Stimulated activated CD8-positive, alpha-beta memory T cell treated with anti-CD3 and anti-CD28 coated beads, Interleukin-7, amount 100 ng/mL, for 4 hours (primary cell): ENCODE data around the gene MAGI3.
"Not testable (repeated sequence)": the region's sequence is repeated elsewhere in the genome, so short reads cannot be mapped to it uniquely, and the experiment has no call there.

Source experiments
- DNase-seq, 2 donors: peaks; one replicate each; pipeline ENCODE4 v3.0.0-alpha.2; 2020; ENCODE audit warnings: low read depth in 2 of 2

MAGI3 gene

GRCh38 chr1:113576271-113576670 is 186.0 kb downstream of the MAGI3 start:
- DNase-seq = no peak

DNA sequence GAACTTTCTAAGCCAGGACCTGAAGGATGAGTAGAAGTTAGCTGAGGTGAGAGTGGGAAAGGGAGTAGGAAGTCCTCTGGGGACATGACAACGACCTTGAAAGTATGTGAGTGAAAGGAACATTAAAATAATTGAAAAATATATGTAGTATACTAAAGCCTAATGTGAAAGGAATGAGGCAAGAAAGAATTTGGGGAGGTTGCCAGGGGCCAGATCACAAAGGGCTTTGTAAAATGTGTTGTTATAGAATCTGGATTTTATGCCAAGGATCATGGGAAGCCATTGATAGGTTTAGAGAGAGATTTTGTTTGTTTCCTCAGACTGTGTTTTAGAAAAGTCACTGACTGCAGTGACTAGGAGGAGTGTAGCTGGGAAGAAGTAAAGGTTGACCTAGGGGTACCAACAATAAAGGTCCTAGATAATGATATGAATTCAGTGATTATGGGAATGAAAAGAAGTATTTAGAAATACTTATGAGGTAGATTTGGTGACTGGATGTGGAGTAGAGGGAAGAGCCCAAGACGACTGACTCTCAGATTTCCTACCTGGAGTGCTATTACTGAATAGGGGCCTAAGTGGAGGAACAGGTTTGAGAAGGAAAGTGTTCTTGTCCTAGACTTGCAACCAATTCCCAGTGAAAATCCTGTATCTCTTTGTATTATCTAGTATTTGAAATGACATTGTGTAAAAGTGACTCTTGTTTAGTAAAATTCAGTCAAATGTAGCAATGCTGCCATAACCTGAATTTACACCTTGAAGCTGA is 189.1 kb downstream of the MAGI3 start:
- no peak for DNase-seq

- DNase-seq = no peak
Measured at GRCh38 chr1:113581323-113581722, 191.0 kb downstream of the MAGI3 start.

DNA sequence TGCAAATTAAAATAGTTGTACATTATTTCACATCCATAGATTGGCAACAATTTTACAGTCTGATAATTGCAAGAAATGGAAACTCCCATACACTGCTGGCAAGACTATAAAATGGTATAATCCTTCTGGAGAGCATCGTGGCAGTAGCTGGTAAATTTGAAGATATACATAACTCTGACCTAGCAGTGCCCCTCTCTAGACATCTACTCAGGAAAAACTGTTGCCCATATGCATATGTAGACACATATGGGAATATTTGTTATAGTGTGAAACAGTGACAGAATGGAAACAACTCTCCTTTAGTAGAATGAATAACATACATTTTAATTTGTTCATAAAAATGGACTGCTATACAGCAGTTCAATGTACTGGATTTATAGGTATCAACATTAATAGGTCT is 191.8 kb downstream of the MAGI3 start:
- no peak for DNase-seq

- DNase-seq = no peak
Measured at GRCh38 chr1:113587475-113587874, 197.2 kb downstream of the MAGI3 start.

GRCh38 chr1:113592230-113592629 is 201.9 kb downstream of the MAGI3 start:
- no peak for DNase-seq

- no peak for DNase-seq
Measured at GRCh38 chr1:113593550-113594297, 203.4 kb downstream of the MAGI3 start.

GRCh38 chr1:113604466-113604865 is 214.2 kb downstream of the MAGI3 start:
- not testable (repeated sequence) for DNase-seq

DNA sequence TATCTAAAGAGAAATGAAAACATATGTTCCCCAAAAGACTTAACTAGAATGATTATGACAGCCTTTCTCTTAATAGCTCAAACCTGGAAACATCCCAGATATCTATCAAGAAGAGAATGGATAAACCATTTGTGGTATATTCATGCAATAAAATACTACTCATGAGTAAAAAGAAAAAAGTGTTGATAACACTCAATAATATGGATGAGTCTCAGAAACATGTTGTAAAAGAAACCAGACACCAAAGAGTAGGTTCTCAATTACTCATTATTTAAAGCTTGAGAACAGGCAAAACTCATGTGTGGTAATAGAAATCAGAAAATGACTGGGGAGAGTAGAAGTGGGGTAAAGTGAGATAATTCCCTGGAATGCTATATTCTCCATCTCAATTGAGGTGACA is 214.8 kb downstream of the MAGI3 start:
- DNase-seq = no peak

- DNase-seq = no peak
Measured at GRCh38 chr1:113608399-113608798, 218.1 kb downstream of the MAGI3 start.

- DNase-seq = no peak
Measured at GRCh38 chr1:113610372-113610771, 220.1 kb downstream of the MAGI3 start.

DNA sequence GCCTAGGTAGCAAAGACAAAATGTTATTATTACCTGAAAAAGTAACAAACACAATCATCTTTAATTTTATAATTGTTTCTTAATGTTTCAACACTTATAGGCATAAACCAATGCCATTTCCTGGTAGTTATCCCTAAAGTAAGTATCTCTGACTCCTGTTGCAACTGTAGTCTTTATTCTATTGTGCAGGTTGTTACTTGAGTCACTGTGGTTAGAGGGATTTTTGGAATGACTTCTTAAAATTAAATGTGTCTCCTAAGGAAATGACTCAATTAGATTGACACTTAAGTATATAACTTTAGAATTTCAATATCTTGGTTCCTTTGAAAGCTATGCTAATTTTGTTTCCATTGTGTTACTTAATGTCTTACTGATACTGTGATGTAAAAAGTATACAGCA is 225.1 kb downstream of the MAGI3 start:
- DNase-seq = no peak

DNA sequence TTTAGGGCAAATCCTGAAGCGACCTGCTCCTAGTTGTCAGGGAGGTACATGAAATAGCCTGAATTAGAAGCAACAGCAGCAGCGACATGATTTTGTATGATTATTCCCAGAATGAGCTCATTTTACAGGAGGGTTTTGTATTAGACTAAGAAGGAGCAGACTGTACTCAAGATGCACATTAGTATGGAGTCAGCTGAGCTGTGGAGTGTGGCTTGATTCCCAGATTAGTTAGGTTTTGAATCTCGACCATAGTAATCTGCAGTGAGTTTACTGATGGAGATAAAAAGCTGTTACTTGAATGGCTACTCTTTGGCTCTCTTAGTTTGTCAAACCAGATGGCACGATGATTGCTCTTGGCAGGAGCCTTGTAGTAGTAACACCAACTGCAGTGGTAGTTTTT is 225.8 kb downstream of the MAGI3 start:
- DNase-seq = no peak

GRCh38 chr1:113617438-113618141 is 227.3 kb downstream of the MAGI3 start:
- DNase-seq = no peak

DNA sequence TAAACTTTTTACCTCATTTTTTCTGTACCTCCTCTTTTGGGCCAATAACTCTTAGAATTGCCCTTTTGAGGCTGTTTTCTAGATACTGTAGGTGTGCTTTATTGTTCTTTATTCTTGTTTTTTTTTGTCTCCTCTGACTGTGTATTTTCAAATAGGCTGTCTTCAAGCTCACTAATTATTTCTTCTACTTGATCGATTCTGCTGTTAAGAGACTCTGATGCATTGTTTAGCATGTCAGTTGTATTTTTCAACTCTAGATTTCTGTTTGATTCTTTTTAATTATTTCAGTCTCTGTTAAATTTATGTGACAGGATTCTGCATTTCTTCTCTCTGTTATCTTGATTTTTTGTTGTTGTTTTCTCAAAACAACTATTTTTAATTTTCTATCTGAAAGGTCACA is 238.7 kb downstream of the MAGI3 start:
- DNase-seq = no peak

- DNase-seq = no peak
Measured at GRCh38 chr1:113630340-113631327, 240.3 kb downstream of the MAGI3 start.

DNA sequence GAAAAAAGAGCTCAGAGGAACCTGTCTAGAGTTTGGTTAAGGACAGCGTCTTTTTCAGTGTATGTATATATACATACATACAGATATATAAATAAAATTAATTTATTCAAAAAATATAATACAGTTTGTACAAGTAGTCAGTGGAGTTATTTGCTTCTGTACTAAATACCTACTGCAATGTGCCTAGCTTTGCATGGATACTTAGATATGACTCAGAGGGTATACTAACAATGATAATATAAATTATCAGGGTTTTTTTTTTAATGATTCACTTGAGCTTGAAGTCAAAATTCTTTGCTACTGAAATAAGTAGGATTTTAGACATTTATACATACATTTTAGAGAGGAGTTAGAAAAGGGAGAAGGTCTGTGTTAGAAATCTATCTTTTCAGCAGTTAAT is 251.1 kb downstream of the MAGI3 start:
- DNase-seq = no peak

GRCh38 chr1:113647164-113647563 is 256.8 kb downstream of the MAGI3 start:
- no peak for DNase-seq

- DNase-seq = no peak
Measured at GRCh38 chr1:113648478-113648877, 258.2 kb downstream of the MAGI3 start.

GRCh38 chr1:113652771-113653170 is 262.5 kb downstream of the MAGI3 start:
- no peak for DNase-seq

- no peak for DNase-seq
Measured at GRCh38 chr1:113653741-113654140, 263.4 kb downstream of the MAGI3 start.
